Measurements from ENCODE around the gene FAM50A.

FAM50A gene

DNA sequence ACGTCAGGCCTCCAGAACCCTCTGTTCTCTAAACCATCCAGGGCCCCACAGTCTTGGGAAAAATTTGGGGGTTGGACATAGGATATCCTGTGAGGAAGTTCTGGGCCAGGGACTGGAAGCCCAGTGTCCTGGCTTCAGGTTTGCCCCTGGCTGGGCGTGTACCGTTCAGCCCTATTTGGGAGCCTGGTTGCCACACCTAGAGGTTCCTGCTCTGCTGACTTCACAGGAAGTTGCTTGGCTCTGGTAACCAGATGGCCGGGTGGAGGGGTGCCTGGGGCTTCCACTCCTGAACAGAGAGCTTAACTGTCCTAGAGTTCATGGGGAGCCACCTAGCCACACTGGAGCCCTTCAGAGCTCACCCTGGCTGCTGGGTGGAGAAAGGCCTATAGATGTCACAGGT, 31.5 kb upstream of the FAM50A start:
- DNase-seq (ENCODE audit: low read depth in 2 of 2), result no peak

DNA sequence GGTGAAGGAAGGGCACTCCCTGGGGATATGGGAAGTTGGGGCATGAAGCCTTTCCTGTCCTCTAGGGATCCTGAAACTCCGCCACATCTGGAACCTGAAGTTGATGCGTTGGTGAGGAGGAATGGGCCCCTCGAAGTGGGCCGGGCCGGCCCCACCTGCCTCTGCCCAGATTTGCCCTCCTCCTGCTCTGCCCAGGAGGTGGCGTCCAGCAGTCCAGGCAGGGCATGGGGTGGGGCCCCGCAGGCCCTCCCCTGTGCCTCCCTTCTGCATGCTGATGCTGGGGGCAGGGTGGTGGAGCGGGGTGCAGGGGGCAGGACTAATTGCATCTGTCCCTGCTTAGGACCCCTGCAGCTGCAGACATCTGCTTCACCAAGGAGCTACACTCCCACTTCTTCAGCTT, 30.8 kb upstream of the FAM50A start:
- DNase-seq (ENCODE audit: low read depth in 2 of 2), result no peak

DNA sequence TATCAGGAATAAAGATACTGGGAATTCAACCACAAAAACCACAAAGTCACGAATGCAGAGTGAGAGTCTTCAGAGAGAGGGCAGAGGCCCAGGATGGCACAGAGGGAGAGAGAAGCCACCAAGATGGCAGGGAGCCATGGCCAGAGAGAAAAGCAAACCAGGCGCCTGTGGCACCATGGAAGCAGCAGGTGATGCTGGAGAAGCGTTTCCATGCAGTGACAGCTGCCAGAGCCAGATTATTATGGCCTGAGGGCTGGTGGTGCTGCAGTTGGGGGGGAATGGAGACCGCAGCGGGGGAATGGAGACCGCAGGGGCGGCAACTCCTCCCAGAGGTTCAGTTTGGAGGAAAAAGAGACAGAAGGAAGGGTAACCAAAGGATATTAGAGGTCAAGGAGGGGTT, 26.8 kb upstream of the FAM50A start:
- DNase-seq (ENCODE audit: low read depth in 2 of 2), result no peak

DNA sequence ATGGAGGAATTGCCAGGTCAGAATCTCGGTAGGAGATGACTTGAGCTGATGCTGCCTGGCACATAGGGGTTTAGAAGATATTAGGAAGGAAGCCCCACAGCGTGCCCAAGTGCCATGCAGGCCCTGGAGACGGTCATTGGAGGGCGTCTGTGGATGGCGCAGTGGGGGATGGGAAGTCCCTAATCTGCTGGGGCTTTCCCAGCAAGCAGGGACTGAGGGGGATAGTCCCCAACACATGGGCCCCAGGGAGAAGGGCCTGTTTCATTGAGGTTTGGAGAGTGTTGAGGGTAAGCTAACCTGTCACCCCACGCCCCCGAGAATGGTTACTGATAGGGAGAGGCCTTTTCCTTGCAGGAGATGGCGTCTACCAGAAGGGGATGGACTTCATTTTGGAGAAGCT, 24.8 kb upstream of the FAM50A start:
- DNase-seq (ENCODE audit: low read depth in 2 of 2), result no peak

DNA sequence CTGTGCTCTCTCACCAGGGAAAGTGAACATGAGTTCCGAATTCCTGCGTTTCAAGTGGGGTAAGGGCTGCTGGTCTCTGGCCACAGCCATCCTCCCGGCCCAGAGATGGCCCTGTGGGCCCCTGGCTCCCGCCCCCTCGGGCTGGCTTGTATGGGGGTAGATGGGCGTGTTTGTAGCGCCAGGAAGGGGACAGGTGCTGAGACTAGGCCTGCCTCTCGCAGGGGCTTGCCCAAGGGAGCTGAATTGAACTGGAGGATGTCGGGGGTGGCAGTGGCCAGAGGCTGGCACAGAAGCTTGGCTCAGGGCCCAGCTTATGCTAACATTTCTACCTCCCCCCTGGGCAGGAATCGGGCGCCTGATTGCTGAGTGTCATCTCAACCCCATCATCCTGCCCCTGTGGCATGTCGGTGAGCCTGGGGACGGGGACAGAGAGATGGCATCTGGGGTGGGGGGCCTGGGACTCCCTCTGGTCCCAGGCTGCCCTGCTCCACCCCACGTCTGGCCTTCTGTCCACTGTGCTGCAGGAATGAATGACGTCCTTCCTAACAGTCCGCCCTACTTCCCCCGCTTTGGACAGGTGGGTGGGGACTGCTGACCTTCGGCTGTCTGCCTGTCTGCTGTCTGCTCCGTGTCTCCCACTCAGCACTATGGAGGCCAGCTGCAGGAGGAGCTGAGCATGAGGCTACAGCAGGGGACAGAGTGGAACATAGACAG, 24.1 kb upstream of the FAM50A start:
- no peak for DNase-seq (ENCODE audit: low read depth in 2 of 2)

DNA sequence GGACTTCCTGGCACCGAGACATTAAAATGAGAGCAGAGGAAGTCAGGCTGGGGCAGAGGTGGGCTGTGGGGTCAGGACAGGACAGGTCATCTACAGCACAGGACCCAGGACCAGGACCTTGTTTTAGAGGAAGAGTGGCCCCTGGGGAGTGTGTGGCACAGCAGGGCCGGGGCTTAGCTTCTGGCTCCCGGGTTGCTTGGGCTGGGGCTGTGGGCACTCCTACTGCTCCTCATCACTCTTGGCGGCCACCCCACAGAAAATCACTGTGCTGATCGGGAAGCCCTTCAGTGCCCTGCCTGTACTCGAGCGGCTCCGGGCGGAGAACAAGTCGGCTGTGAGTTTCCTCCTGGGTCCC, 23.6 kb upstream of the FAM50A start:
- no peak for DNase-seq (ENCODE audit: low read depth in 2 of 2)

DNA sequence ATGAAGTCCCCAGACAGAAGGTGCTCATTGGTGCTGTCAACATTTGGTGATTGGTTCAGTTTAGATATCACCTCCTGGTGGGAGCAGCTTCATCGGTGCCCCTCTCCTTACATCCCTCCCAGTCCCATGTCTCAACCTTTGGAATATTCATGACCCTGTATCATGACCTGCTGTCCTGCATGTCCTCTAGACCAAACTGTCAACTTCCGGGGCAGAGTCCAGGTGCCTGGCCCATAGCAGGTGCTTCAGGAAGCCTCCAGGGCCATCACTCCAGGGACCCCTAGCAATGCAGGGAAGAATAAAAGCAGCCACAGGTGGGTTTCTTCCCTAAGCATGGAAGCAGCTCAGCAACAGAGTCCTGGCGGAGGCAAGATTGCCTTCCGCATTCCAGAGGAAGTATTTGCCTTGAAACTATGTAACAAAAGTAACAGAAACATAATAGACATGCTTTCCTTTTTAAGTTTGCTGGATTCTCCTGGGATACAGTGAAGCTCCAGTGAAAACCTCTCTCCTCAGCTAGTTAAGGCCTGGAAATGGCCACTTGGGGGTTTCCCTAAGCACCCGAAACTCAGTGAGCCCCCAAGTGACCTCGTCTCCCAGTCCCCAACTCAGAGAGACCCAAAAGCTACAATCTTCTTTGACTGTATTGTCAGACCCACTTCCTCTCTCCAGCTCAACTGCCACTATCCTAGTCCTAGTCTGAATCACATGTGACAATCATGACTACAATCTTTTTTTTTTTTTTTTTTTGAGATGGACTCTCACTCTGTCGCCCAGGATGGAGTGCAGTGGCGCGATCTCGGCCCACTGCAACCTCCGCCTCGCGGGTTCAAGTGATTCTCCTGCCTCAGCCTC, 16.8 kb upstream of the FAM50A start:
- no peak for DNase-seq (ENCODE audit: low read depth in 2 of 2)

DNA sequence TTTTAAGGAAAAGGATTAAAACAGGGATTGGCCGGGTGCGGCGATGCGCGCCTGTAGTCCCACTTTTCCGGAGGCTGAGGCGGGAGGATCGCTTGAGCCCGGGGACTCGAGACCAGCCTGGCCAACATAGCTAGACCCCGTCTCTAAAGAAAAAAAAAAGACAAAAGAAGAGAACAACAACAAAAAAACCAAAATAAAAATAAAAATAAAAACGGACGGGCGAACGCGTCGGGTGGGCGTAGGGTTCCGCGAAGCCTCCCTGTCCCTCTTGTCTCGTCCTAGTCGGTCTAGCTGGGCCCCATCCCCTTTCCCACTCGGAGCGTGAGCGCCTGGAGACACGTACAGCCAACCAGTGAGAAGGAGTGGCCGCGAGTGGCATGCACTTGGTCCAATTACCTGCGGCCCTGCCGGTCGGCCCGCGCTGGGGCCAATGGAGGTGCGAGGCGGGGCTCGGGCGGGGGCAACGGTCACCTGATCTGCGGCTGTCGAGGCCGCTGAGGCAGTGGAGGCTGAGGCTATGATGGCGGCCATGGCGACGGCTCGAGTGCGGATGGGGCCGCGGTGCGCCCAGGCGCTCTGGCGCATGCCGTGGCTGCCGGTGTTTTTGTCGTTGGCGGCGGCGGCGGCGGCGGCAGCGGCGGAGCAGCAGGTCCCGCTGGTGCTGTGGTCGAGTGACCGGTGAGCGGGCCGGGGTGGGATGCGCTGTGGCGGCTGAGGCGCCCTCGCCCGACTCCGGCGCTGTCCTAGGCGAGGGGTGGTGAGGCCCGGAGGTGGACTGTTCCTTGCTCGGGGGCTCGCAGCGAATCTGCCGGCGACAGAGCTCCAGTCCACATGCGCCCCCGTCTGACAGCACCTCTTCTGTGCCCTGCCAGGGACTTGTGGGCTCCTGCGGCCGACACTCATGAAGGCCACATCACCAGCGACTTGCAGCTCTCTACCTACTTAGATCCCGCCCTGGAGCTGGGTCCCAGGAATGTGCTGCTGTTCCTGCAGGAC, 15.5 kb upstream of the FAM50A start, which contains the start of gene ATP6AP1:
TSS of gene ATP6AP1 (plus strand) at position 502 of the 996 bp plus-strand sequence. CDS start at position 518, 16 bp downstream.
- peak; percentile 78 to 84 for DNase-seq (ENCODE audit: low read depth in 2 of 2)

DNA sequence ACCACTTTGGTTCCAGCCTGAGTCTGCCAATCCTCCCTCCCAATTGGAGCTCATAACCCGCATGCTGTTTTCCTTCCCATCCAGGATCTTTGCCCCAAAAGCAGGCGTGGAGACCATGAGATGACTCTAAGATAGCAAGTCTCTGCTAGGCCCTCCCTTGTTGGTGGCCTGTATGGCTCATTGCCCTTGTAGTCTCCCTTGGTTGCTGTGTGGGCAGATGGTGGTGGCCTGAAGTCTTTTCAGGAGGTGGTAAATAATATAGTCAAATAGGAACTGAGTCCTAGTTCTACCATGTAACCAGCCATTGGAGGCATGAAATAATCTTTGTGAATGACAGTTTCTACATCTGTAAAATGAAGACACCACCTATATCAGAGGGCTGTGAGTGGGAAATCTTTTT, 14.2 kb upstream of the FAM50A start:
- DNase-seq (ENCODE audit: low read depth in 2 of 2), result no peak

DNA sequence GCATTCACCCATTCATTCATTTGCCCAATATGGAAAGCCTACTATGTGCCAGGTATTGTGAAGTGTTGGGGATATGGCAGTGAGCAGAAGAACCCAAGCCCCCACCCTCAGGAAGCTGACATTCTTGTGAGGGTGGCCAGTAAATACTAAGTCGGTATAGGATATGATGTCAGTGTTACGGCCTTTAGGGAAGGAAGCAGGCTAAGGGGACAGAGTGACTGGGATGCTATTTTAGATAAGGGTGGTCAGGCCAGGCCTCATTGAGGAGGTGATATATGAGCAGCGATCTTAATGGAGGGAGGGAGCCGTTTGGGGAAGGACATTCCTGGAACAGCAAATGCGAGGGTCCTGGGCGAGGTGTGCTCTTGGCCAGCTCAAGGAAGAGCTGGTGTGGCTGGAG, 13.5 kb upstream of the FAM50A start:
- no peak for DNase-seq (ENCODE audit: low read depth in 2 of 2)

DNA sequence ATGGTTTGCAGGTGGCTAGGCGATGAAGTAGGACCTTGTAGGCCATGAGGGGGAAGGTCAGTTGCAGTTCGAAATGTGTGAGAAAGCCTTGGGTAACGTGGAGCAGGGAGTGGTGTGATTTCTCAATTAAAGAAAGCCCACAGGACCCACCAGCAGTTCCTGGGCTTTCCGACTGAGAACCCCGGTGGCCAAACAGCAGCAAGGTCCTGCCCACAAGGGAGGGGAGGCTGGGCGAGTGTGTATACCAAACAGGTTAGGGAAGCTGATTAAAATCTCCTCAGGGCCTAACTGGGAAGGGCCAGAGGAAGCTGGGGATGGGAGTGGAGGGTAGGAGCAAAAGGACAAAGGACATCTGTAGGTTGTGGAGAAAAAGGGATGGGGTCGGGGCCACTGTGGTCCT, 13.0 kb upstream of the FAM50A start:
- DNase-seq (ENCODE audit: low read depth in 2 of 2), result no peak

DNA sequence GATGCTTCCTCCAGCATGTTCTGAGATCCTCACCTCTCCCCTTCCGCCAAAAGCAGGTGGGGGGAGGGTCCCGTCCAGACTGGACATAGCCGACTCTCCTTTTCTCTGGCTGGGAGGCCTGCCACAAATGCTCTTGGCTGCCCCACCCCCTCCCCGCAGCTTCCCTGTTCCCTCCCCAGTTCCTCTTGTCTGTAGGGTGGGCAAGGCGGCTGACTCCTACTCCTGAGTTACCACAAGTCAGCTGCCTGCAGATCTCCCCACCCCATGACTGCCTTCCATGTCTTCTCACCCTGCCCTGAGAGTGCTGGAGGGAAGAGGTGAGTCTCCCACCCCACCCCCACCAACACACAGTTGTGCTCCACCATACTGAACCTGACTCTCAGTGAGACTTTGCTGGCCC, 12.6 kb upstream of the FAM50A start:
- no peak for DNase-seq (ENCODE audit: low read depth in 2 of 2)

DNA sequence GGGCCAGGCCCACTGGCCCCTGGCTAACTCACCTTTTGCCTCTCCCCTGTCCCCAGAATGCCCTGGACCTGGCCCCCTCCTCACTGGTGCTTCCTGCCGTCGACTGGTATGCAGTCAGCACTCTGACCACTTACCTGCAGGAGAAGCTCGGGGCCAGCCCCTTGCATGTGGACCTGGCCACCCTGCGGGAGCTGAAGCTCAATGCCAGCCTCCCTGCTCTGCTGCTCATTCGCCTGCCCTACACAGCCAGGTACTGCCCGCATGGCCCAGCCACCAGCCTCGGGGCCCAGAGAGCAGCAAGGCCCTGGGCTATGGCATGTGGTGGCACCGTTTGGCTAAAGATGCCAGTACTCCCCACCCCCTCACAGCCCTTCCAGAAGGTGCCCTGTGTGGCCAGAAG, 11.7 kb upstream of the FAM50A start:
- no peak for DNase-seq (ENCODE audit: low read depth in 2 of 2)

DNA sequence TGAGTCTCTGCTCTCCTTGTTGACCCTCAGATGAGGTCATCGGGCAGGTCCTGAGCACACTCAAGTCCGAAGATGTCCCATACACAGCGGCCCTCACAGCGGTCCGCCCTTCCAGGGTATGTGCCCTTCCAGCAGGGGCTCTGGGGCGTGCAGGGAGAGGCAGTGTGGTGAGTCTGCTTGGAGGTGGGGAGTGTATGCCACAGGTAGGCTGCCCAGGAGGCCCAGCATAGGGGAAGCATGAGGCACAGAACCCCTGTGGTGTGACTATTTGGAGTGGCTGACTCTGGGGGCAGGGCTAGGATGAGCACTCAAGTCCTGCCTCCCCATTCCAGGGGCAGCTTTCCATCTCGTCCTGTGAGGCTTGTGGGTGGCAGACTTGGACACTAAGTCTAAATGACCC, 10.3 kb upstream of the FAM50A start:
- DNase-seq (ENCODE audit: low read depth in 2 of 2), result no peak

DNA sequence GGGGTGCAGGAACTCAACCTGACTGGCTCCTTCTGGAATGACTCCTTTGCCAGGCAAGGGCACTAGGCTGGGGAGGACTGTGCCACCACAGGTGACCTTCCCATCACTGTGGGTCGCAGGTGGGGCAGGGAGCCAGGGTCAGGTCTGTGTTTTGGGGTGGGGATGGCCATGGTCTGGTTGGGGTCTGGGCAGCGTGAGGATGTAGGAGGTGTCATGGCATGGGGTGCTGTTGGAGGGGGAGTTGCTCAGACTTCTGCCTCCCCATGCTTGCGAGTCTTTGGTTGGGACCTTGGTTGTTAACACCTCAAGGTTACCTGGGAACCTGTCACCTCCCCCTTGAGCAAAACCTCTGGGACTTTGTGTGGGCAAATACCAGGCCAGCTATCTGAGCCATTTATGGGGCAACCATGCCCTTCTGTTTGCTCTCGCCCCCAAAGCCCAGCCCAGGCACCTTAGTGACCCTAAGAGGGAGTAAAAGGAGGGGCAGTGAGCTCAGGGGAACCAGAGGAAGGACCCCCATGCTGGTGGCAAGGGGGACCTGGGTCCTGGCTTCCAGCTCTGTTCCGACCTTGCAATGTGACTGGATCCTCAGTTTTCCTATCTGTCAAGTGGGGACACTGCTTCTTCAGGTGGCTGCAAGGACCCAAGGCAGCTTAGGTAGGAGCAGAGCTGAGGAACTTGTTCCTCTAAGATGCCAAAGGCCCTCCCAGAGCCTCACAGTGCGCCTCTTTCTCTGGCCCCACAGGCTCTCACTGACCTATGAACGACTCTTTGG, 9.4 kb upstream of the FAM50A start:
- DNase-seq (ENCODE audit: low read depth in 2 of 2), result no peak

DNA sequence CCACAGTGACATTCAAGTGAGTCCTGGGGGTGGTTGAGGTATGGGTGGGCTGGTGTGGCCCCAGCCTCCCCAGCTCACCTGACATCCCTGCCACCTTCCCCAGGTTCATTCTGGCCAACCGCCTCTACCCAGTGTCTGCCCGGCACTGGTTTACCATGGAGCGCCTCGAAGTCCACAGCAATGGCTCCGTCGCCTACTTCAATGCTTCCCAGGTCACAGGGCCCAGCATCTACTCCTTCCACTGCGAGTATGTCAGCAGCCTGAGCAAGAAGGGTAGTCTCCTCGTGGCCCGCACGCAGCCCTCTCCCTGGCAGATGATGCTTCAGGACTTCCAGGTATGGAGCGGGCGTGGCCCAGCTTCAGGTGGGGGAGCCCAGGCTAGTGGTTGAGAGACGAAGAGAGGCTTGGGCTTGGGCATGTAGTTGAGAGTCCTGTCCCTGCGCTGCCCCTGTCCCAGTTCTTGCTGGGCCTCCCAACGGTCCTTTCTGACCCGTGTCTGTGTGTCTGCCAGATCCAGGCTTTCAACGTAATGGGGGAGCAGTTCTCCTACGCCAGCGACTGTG, 8.7 kb upstream of the FAM50A start:
- DNase-seq (ENCODE audit: low read depth in 2 of 2), result no peak

DNA sequence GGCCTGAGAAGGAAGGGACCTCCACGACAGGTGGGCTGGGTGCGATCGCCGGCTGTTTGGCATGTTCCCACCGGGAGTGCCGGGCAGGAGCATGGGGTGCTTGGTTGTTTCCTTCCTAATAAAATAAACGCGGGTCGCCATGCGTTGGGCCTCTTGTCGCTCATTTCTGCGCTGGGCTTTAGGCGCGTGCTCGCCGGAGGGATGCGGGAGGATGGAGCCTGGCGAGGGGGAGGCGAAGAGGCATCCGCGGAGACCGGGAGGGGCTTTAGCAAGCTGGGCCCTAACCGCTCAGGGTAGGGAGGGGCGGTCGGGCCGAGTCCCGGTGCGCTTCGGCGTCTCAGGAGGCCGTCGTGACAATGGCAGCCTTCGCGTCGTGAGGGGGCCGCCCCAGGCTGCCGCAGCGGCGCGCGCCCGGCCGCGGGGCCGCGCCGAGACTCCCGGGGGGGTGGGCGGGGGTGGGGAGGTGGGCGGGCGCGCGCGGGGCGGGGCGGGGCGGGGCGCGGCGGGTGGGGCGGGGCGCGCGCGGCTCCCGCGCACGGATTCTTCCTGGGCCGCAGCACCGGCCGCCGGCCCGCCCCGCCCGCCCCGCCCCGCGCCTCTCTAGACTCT, 7.5 kb upstream of the FAM50A start:
- DNase-seq (ENCODE audit: low read depth in 2 of 2), result no peak

DNA sequence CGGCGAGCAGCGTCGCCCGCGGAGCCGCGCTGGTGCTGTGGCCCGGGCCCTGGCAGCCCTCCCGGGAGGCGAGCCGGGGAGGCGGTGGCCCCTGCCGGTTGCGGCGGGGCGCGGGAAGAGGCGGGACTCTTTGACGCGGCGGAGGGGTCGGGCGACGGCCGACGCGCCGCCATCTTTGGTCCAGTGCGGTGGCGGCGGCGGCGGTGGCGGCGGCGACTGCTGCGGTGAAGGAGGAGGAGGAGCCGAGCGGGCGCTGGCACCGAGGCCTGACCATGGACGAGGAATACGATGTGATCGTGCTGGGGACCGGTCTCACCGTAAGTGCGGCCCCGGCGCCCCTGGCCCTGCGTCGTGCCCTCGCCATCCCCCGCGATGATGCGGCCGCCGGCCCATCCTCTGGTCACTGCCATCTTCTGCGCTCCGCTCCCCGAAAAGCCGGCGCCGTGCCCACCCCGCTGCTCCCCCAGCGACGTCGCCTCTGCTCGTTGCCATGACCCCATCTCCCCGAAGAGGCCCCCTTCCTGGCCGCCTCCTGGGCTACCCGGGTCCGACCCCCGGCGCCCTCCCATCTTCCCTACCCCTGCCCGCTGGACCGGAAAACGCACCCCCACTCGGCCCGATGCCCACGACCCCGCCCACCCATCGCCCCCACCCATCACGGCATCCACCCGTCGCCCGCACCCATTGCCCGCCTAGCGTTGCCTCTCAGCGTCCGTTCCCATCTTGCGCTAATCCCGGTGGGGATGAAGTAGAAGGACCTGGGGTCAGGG, 6.8 kb upstream of the FAM50A start, which contains the start of gene GDI1:
TSS of gene GDI1 (plus strand) at position 172 of the 770 bp plus-strand sequence. CDS start at position 273, 101 bp downstream.
- peak in 1 of 2 donors; percentile 38 for DNase-seq (ENCODE audit: low read depth in 2 of 2)
